ENCODE data around the gene BFSP1.

The BFSP1 gene

DNA sequence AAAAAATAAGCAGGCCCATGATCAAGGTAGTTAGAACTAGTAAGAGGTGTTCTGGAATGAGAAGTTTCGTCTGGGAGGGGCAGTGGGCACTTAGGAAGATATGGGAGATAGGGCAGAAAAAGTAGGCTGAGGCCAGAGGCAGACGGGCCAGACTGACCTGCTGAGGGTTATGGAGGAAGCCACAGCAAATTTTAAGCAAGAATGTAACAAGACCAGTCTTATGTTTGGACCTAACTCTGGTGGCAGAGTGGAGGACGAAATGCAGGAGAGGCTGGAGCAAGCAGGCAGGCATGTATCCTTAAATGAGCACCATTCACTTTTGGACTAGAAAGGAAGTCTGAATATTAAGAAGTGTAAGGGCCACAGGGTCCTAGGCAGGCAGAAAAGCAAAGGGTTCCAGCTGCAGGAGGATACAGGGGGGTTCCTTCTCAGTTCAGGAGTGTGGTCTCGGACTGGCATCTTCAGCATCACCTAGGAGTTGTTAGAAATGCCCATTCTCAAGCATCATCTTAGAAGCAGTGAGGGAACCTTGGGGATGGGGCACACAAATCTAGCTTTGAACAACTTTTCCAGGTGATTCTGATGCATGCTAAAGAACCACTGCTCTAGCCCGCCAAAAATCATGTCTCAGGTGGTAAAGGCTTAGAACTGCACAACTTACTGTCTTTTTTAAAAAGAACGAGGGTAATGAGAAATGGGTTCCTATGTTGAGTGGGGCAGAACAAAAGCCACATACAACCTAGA, 37.0 kb upstream of the BFSP1 start:
- peak overlapping the region; percentile 83 for H3K4me2 ChIP-seq (ENCODE audit: low read length)
- H3K9ac ChIP-seq (ENCODE audit: low read depth, low read length) = peak overlapping the region; percentile 87
- H3K9me3 ChIP-seq (replicated peaks; ENCODE audit: low read length) = no peaks in the 10 kb centered on the region
- peaks cover 27% of the 10 kb centered on the region for H3K4me1 ChIP-seq (ENCODE audit: control insufficient read depth, insufficient read depth, low read length)
- H3K36me3 ChIP-seq (ENCODE audit: insufficient read depth, low read length) = no peaks in the 10 kb centered on the region
- no peaks in the 10 kb centered on the region for H3K27me3 ChIP-seq (ENCODE audit: control insufficient read depth, insufficient read depth, low read length)
- H3K4me3 ChIP-seq (ENCODE audit: low read length) = peak overlapping the region; percentile 98

DNA sequence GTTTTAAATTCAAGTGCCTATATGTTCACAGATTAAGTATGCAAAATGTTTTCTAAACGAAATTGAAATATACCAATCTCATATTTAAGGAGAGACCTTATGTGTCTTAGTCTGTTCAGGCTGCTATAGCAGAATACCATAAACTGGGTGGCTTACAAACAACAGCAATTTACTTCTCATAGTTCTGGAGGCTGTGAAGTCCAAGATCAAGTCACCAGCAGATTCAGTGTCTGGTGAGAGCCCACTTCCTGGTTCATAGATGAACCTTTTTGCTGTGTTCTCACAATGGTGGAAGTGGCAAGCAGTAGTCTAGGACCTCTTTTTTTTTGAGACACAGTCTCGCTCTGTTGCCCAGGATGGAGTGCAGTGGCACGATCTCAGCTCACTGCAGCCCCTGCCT, 35.2 kb upstream of the BFSP1 start:
- H3K4me3 ChIP-seq (ENCODE audit: low read length) = no peak overlapping the region
- H3K4me1 ChIP-seq (ENCODE audit: control insufficient read depth, insufficient read depth, low read length) = peaks cover 29% of the 10 kb centered on the region
- H3K4me2 ChIP-seq (ENCODE audit: low read length) = no peak overlapping the region
- H3K36me3 ChIP-seq (ENCODE audit: insufficient read depth, low read length) = no peaks in the 10 kb centered on the region
- no peak overlapping the region for H3K9ac ChIP-seq (ENCODE audit: low read depth, low read length)
- no peaks in the 10 kb centered on the region for H3K27me3 ChIP-seq (ENCODE audit: control insufficient read depth, insufficient read depth, low read length)
- no peaks in the 10 kb centered on the region for H3K9me3 ChIP-seq (replicated peaks; ENCODE audit: low read length)

GRCh38 chr20:17565169-17565845, 34.1 kb upstream of the BFSP1 start:
- Histone ChIP-seq H3K4me1 (ENCODE audit: control insufficient read depth, insufficient read depth, low read length) (peaks cover 34% of the 10 kb centered on the region), H3K4me2 (ENCODE audit: low read length) (peak overlapping the region; percentile 36), H3K27me3 (ENCODE audit: control insufficient read depth, insufficient read depth, low read length) (no peaks in the 10 kb centered on the region), H3K4me3 (ENCODE audit: low read length) (no peak overlapping the region), H3K36me3 (ENCODE audit: insufficient read depth, low read length) (no peaks in the 10 kb centered on the region), H3K9me3 (replicated peaks; ENCODE audit: low read length) (no peaks in the 10 kb centered on the region), H3K9ac (ENCODE audit: low read depth, low read length) (peak overlapping the region; percentile 51)

GRCh38 chr20:17562804-17563305, 31.7 kb upstream of the BFSP1 start:
- Histone ChIP-seq H3K27me3 (ENCODE audit: control insufficient read depth, insufficient read depth, low read length) (no peaks in the 10 kb centered on the region), H3K9ac (ENCODE audit: low read depth, low read length) (peak overlapping the region; percentile 50), H3K4me1 (ENCODE audit: control insufficient read depth, insufficient read depth, low read length) (peaks cover 48% of the 10 kb centered on the region), H3K36me3 (ENCODE audit: insufficient read depth, low read length) (no peaks in the 10 kb centered on the region), H3K4me2 (ENCODE audit: low read length) (no peak overlapping the region), H3K4me3 (ENCODE audit: low read length) (no peak overlapping the region), H3K9me3 (replicated peaks; ENCODE audit: low read length) (no peaks in the 10 kb centered on the region)

GRCh38 chr20:17560344-17561074, 29.3 kb upstream of the BFSP1 start:
- H3K9ac ChIP-seq (ENCODE audit: low read depth, low read length) = no peak overlapping the region
- H3K4me2 ChIP-seq (ENCODE audit: low read length) = no peak overlapping the region
- H3K9me3 ChIP-seq (replicated peaks; ENCODE audit: low read length) = no peaks in the 10 kb centered on the region
- H3K4me1 ChIP-seq (ENCODE audit: control insufficient read depth, insufficient read depth, low read length) = peaks cover 59% of the 10 kb centered on the region
- no peaks in the 10 kb centered on the region for H3K36me3 ChIP-seq (ENCODE audit: insufficient read depth, low read length)
- H3K27me3 ChIP-seq (ENCODE audit: control insufficient read depth, insufficient read depth, low read length) = no peaks in the 10 kb centered on the region
- no peak overlapping the region for H3K4me3 ChIP-seq (ENCODE audit: low read length)

GRCh38 chr20:17559338-17559737, 28.2 kb upstream of the BFSP1 start:
- no peaks in the 10 kb centered on the region for H3K36me3 ChIP-seq (ENCODE audit: insufficient read depth, low read length)
- H3K4me1 ChIP-seq (ENCODE audit: control insufficient read depth, insufficient read depth, low read length) = peaks cover 52% of the 10 kb centered on the region
- peak overlapping the region; percentile 36 for H3K4me3 ChIP-seq (ENCODE audit: low read length)
- no peaks in the 10 kb centered on the region for H3K27me3 ChIP-seq (ENCODE audit: control insufficient read depth, insufficient read depth, low read length)
- no peaks in the 10 kb centered on the region for H3K9me3 ChIP-seq (replicated peaks; ENCODE audit: low read length)
- peak overlapping the region; percentile 89 for H3K9ac ChIP-seq (ENCODE audit: low read depth, low read length)
- peak overlapping the region; percentile 84 for H3K4me2 ChIP-seq (ENCODE audit: low read length)

- peak overlapping the region; percentile 89 for H3K9ac ChIP-seq (ENCODE audit: low read depth, low read length)
- peaks cover 52% of the 10 kb centered on the region for H3K4me1 ChIP-seq (ENCODE audit: control insufficient read depth, insufficient read depth, low read length)
- H3K27me3 ChIP-seq (ENCODE audit: control insufficient read depth, insufficient read depth, low read length) = no peaks in the 10 kb centered on the region
- no peaks in the 10 kb centered on the region for H3K36me3 ChIP-seq (ENCODE audit: insufficient read depth, low read length)
- H3K9me3 ChIP-seq (replicated peaks; ENCODE audit: low read length) = no peaks in the 10 kb centered on the region
- H3K4me2 ChIP-seq (ENCODE audit: low read length) = peak overlapping the region; percentile 84
- H3K4me3 ChIP-seq (ENCODE audit: low read length) = peak overlapping the region; percentile 36
These were observed 27.7 kb upstream of the BFSP1 start for GRCh38 chr20:17558941-17559304.

- Histone ChIP-seq H3K9ac (ENCODE audit: low read depth, low read length) (peak overlapping the region; percentile 89), H3K4me2 (ENCODE audit: low read length) (peak overlapping the region; percentile 84), H3K4me3 (ENCODE audit: low read length) (peak overlapping the region; percentile 63), H3K36me3 (ENCODE audit: insufficient read depth, low read length) (no peaks in the 10 kb centered on the region), H3K27me3 (ENCODE audit: control insufficient read depth, insufficient read depth, low read length) (no peaks in the 10 kb centered on the region), H3K4me1 (ENCODE audit: control insufficient read depth, insufficient read depth, low read length) (peaks cover 52% of the 10 kb centered on the region), H3K9me3 (replicated peaks; ENCODE audit: low read length) (no peaks in the 10 kb centered on the region)
These were observed 27.2 kb upstream of the BFSP1 start for GRCh38 chr20:17558154-17558940.

GRCh38 chr20:17557675-17558006, 26.5 kb upstream of the BFSP1 start:
- Histone ChIP-seq H3K4me3 (ENCODE audit: low read length) (peak overlapping the region; percentile 63), H3K9me3 (replicated peaks; ENCODE audit: low read length) (no peaks in the 10 kb centered on the region), H3K36me3 (ENCODE audit: insufficient read depth, low read length) (no peaks in the 10 kb centered on the region), H3K4me2 (ENCODE audit: low read length) (peak overlapping the region; percentile 84), H3K4me1 (ENCODE audit: control insufficient read depth, insufficient read depth, low read length) (peaks cover 47% of the 10 kb centered on the region), H3K27me3 (ENCODE audit: control insufficient read depth, insufficient read depth, low read length) (no peaks in the 10 kb centered on the region), H3K9ac (ENCODE audit: low read depth, low read length) (peak overlapping the region; percentile 89)

GRCh38 chr20:17556837-17557674, 25.9 kb upstream of the BFSP1 start:
- Histone ChIP-seq H3K4me3 (ENCODE audit: low read length) (peak overlapping the region; percentile 63), H3K27me3 (ENCODE audit: control insufficient read depth, insufficient read depth, low read length) (no peaks in the 10 kb centered on the region), H3K4me1 (ENCODE audit: control insufficient read depth, insufficient read depth, low read length) (peaks cover 44% of the 10 kb centered on the region), H3K36me3 (ENCODE audit: insufficient read depth, low read length) (no peaks in the 10 kb centered on the region), H3K9ac (ENCODE audit: low read depth, low read length) (peak overlapping the region; percentile 89), H3K4me2 (ENCODE audit: low read length) (peak overlapping the region; percentile 84), H3K9me3 (replicated peaks; ENCODE audit: low read length) (no peaks in the 10 kb centered on the region)

Measured in skeletal muscle satellite cell (primary cell).